ENCODE results near the gene PDPR. TPM values are rescaled to one million over a fixed set of nuclear protein-coding genes. Genes with fewer than 3 reads are reported as not detected.

Gene PDPR
- polyA plus RNA-seq, 1 of the 3 experiments (the other 2 are of a cell fraction): 17.1 TPM

DNA sequence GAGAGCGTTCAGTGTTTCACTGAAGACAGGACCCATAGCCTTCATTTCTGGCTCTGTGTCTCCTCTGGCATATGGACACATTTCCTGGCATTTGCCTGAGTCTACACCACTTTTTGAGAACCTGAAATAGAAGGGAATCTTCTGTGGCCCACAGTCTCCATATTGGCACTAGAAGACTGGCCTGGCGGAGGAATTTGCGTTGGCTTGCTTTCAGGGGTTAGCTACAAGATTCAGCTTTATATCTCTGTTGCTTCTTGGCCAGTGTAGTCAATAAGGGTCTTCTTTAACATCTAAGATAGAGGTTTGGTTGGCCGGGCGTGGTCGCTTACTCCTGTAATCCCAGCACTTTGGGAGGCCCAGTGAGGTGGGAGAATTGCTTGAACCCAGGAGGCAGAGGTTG lies 46.7 kb downstream of the PDPR start:
- 0 out of 4 replicates have a peak, but pooled peaks cover 0 to 4% of the 10 kb centered on the region in 2 experiments for H3K4me1 ChIP-seq (ENCODE audit: control insufficient read depth in 1 of 2, insufficient read depth in 2 of 2, low read depth in 1 of 2, low read length in 1 of 2)
- no peaks in the 10 kb centered on the region for H3K9me2 ChIP-seq
- no peak overlapping the region for H3K27ac ChIP-seq (ENCODE audit: low read depth in 2 of 2, low read length in 1 of 2)
- H3K36me3 ChIP-seq (replicated peaks in 1 of 2; ENCODE audit: control insufficient read depth in 1 of 2, insufficient read depth in 2 of 2, low read length in 1 of 2): peaks cover 17 to 57% of the 10 kb centered on the region in 2 experiments
- TF ChIP-seq NRF1 (IDR thresholded peaks at IDR 0.05; ENCODE audit: low read depth, low read length): no peak
- no peak for TF ChIP-seq NFIC (IDR thresholded peaks at IDR 0.05; ENCODE audit: borderline replicate concordance)
- no peak for TF ChIP-seq JUND (IDR thresholded peaks at IDR 0.05)
- no peak for TF ChIP-seq ELF1 (IDR thresholded peaks at IDR 0.05)
- TF ChIP-seq EP300 (IDR thresholded peaks at IDR 0.05; ENCODE audit: borderline replicate concordance in 1 of 2, low read depth in 1 of 2, low read length in 1 of 2): no peak
- TF ChIP-seq, protein P1, sequence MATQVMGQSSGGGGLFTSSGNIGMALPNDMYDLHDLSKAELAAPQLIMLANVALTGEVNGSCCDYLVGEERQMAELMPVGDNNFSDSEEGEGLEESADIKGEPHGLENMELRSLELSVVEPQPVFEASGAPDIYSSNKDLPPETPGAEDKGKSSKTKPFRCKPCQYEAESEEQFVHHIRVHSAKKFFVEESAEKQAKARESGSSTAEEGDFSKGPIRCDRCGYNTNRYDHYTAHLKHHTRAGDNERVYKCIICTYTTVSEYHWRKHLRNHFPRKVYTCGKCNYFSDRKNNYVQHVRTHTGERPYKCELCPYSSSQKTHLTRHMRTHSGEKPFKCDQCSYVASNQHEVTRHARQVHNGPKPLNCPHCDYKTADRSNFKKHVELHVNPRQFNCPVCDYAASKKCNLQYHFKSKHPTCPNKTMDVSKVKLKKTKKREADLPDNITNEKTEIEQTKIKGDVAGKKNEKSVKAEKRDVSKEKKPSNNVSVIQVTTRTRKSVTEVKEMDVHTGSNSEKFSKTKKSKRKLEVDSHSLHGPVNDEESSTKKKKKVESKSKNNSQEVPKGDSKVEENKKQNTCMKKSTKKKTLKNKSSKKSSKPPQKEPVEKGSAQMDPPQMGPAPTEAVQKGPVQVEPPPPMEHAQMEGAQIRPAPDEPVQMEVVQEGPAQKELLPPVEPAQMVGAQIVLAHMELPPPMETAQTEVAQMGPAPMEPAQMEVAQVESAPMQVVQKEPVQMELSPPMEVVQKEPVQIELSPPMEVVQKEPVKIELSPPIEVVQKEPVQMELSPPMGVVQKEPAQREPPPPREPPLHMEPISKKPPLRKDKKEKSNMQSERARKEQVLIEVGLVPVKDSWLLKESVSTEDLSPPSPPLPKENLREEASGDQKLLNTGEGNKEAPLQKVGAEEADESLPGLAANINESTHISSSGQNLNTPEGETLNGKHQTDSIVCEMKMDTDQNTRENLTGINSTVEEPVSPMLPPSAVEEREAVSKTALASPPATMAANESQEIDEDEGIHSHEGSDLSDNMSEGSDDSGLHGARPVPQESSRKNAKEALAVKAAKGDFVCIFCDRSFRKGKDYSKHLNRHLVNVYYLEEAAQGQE (IDR thresholded peaks at IDR 0.05; ENCODE audit: low read depth, low read length): no peak
- TF ChIP-seq, protein P2, sequence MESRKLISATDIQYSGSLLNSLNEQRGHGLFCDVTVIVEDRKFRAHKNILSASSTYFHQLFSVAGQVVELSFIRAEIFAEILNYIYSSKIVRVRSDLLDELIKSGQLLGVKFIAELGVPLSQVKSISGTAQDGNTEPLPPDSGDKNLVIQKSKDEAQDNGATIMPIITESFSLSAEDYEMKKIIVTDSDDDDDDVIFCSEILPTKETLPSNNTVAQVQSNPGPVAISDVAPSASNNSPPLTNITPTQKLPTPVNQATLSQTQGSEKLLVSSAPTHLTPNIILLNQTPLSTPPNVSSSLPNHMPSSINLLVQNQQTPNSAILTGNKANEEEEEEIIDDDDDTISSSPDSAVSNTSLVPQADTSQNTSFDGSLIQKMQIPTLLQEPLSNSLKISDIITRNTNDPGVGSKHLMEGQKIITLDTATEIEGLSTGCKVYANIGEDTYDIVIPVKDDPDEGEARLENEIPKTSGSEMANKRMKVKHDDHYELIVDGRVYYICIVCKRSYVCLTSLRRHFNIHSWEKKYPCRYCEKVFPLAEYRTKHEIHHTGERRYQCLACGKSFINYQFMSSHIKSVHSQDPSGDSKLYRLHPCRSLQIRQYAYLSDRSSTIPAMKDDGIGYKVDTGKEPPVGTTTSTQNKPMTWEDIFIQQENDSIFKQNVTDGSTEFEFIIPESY (IDR thresholded peaks at IDR 0.05; ENCODE audit: borderline replicate concordance, low read depth): no peak
- no peak for TF ChIP-seq GABPA (IDR thresholded peaks at IDR 0.05; ENCODE audit: low read depth)
- no peak for TF ChIP-seq MXI1 (IDR thresholded peaks at IDR 0.05; ENCODE audit: low read depth, low read length)
- no peak for TF ChIP-seq MEF2A (IDR thresholded peaks at IDR 0.05; ENCODE audit: borderline replicate concordance, low read depth)
- TF ChIP-seq RAD21 (IDR thresholded peaks at IDR 0.05; ENCODE audit: low read length): no peak
- TF ChIP-seq SMC3 (IDR thresholded peaks at IDR 0.05; ENCODE audit: low read depth, low read length): no peak
- no peak for TF ChIP-seq FOSL2 (IDR thresholded peaks at IDR 0.05; ENCODE audit: borderline replicate concordance, low read depth)
- no peak for TF ChIP-seq RCOR1 (IDR thresholded peaks at IDR 0.05; ENCODE audit: low read length)
- TF ChIP-seq, protein P3, sequence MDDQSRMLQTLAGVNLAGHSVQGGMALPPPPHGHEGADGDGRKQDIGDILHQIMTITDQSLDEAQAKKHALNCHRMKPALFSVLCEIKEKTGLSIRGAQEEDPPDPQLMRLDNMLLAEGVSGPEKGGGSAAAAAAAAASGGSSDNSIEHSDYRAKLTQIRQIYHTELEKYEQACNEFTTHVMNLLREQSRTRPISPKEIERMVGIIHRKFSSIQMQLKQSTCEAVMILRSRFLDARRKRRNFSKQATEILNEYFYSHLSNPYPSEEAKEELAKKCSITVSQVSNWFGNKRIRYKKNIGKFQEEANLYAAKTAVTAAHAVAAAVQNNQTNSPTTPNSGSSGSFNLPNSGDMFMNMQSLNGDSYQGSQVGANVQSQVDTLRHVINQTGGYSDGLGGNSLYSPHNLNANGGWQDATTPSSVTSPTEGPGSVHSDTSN (IDR thresholded peaks at IDR 0.05): no peak
- TF ChIP-seq, protein P4, sequence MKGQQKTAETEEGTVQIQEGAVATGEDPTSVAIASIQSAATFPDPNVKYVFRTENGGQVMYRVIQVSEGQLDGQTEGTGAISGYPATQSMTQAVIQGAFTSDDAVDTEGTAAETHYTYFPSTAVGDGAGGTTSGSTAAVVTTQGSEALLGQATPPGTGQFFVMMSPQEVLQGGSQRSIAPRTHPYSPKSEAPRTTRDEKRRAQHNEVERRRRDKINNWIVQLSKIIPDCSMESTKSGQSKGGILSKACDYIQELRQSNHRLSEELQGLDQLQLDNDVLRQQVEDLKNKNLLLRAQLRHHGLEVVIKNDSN (IDR thresholded peaks at IDR 0.05; ENCODE audit: borderline replicate concordance, low read depth): no peak
- TF ChIP-seq TEAD4 (IDR thresholded peaks at IDR 0.05; ENCODE audit: borderline replicate concordance, insufficient read depth): no peak
- no peak overlapping the region for H3K4me3 ChIP-seq (ENCODE audit: low read depth in 2 of 2, low read length in 1 of 2)
- WGBS (ENCODE audit: low lambda C conversion rate): 98% methylated on average over 6 of the region's 6 CpGs
- no peak for DNase-seq
- H3F3A ChIP-seq (replicated peaks; ENCODE audit: insufficient read depth): peaks cover 8% of the 10 kb centered on the region
- ChIA-PET CTCF (interaction anchor here (1.2 kb wide), 1 partner anchor 91 kb away, joined by 3 read pairs; the partner anchor contains the start of gene EXOSC6), POLR2A (no interaction called here)
- H2AFZ ChIP-seq (ENCODE audit: low read depth): no peak overlapping the region
- no peaks in the 10 kb centered on the region for H3K27me3 ChIP-seq (ENCODE audit: insufficient read depth)
- no peak overlapping the region for H3K9ac ChIP-seq
- no peak overlapping the region for H3K4me2 ChIP-seq
- H4K20me1 ChIP-seq (ENCODE audit: insufficient read depth): no peaks in the 10 kb centered on the region
- no peaks in the 10 kb centered on the region for H3K9me3 ChIP-seq
- no peaks in the 10 kb centered on the region for H3K79me2 ChIP-seq (ENCODE audit: insufficient read depth)
